Immature natural killer cell (primary cell): ENCODE results near the gene SKA1. TPM values are rescaled to one million over a fixed set of nuclear protein-coding genes. Genes with fewer than 3 reads are reported as not detected.
A peak's percentile ranks its signal among the peaks of the same experiment; 100 is the strongest.

Experiments
- DNase-seq, 3 donors: peaks; one replicate each; pipeline ENCODE4 v3.0.0; 2022; ENCODE audit warnings: mixed read lengths in 1 of 3
- H3K27ac Mint-ChIP-seq, 6 donors: one replicate each; pipeline ENCODE4 v1.8.0; 2020; ENCODE audit warnings: mixed read lengths in 6 of 6, mild to moderate bottlenecking in 5 of 6, inconsistent platforms in 4 of 6, moderate library complexity in 3 of 6
- H3K27me3 Mint-ChIP-seq, 3 donors: one replicate each; pipeline ENCODE4 v1.8.0; 2020 to 2021; ENCODE audit warnings: low read depth in 3 of 3, mild to moderate bottlenecking in 3 of 3, mixed read lengths in 3 of 3, moderate library complexity in 3 of 3, inconsistent platforms in 1 of 3
- H3K36me3 Mint-ChIP-seq, 3 donors: one replicate each; pipeline ENCODE4 v1.8.0; 2020; ENCODE audit warnings: mixed read lengths in 3 of 3, inconsistent platforms in 2 of 3, mild to moderate bottlenecking in 2 of 3
- H3K4me1 Mint-ChIP-seq, 2 donors: one replicate each; pipeline ENCODE4 v1.8.0; 2020; ENCODE audit warnings: inconsistent platforms in 2 of 2, mild to moderate bottlenecking in 2 of 2, mixed read lengths in 2 of 2, moderate library complexity in 1 of 2
- H3K4me3 Mint-ChIP-seq, 5 donors: one replicate each; pipeline ENCODE4 v1.8.0; 2020; ENCODE audit warnings: mild to moderate bottlenecking in 5 of 5, mixed read lengths in 5 of 5, inconsistent platforms in 3 of 5, moderate library complexity in 3 of 5
- H3K9me3 Mint-ChIP-seq, 6 donors: one replicate each; pipeline ENCODE4 v1.8.0; 2020; ENCODE audit warnings: mild to moderate bottlenecking in 6 of 6, mixed read lengths in 6 of 6, inconsistent platforms in 4 of 6, moderate library complexity in 3 of 6
- polyA plus RNA-seq, 3 donors: library from polyadenylated mRNA; unstranded; fragments of 300-500 nt; fragmentation: Illumina TruSeq; gene quantifications; one replicate each; pipeline ENCODE4 v1.2.3, GENCODE V29; 2021

Gene SKA1
- polyA plus RNA-seq, 3 donors from 2014 or later: 0.47 to 1.4 (median 1.2) TPM

- H3K27ac Mint-ChIP-seq: no peak overlapping the region
- no peak overlapping the region for H3K4me3 Mint-ChIP-seq
- peaks cover 4 to 24% (median 7%) of the 10 kb centered on the region in 3 donors for H3K27me3 Mint-ChIP-seq
- H3K9me3 Mint-ChIP-seq: peaks cover 6 to 21% (median 16%) of the 10 kb centered on the region in 6 donors
- no peak for DNase-seq
- peaks cover 5% of the 10 kb centered on the region in 2 donors for H3K4me1 Mint-ChIP-seq
- peaks cover 4 to 11% (median 6%) of the 10 kb centered on the region in 3 donors for H3K36me3 Mint-ChIP-seq
Observed at GRCh38 chr18:50369672-50370071, 5.2 kb upstream of the SKA1 start.

GRCh38 chr18:50372743-50373142, 2.1 kb upstream of the SKA1 start:
- Mint-ChIP-seq H3K36me3 (peaks cover 4 to 11% (median 6%) of the 10 kb centered on the region in 3 donors), H3K4me3 (peak overlapping the region in 2 of 5 donors; percentile 1 to 11), H3K9me3 (peaks cover 6 to 21% (median 16%) of the 10 kb centered on the region in 6 donors), H3K27me3 (peaks cover 4 to 17% (median 5%) of the 10 kb centered on the region in 3 donors), H3K4me1 (peaks cover 11 to 15% of the 10 kb centered on the region in 2 donors), H3K27ac (peak overlapping the region in 2 of 6 donors; percentile 15 to 56)
- no peak for DNase-seq

GRCh38 chr18:50373561-50374219, 1.2 kb upstream of the SKA1 start:
- peak overlapping the region in 4 of 5 donors; percentile 82 to 87 (median 86) for H3K4me3 Mint-ChIP-seq
- peaks cover 11 to 15% of the 10 kb centered on the region in 2 donors for H3K4me1 Mint-ChIP-seq
- H3K9me3 Mint-ChIP-seq: peaks cover 6 to 19% (median 15%) of the 10 kb centered on the region in 6 donors
- H3K27ac Mint-ChIP-seq: peak overlapping the region in 5 of 6 donors; percentile 90 to 95 (median 93)
- peaks cover 4 to 10% (median 5%) of the 10 kb centered on the region in 3 donors for H3K27me3 Mint-ChIP-seq
- peaks cover 4 to 11% (median 6%) of the 10 kb centered on the region in 3 donors for H3K36me3 Mint-ChIP-seq
- DNase-seq: no peak

- H3K4me3 Mint-ChIP-seq: peak overlapping the region; percentile 82 to 87 (median 86)
- H3K4me1 Mint-ChIP-seq: peaks cover 11 to 15% of the 10 kb centered on the region in 2 donors
- DNase-seq: no peak
- H3K36me3 Mint-ChIP-seq: peaks cover 4 to 11% (median 6%) of the 10 kb centered on the region in 3 donors
- H3K27me3 Mint-ChIP-seq: peaks cover 3 to 10% (median 4%) of the 10 kb centered on the region in 3 donors
- peaks cover 4 to 14% (median 11%) of the 10 kb centered on the region in 6 donors for H3K9me3 Mint-ChIP-seq
- peak overlapping the region; percentile 87 to 95 (median 92) for H3K27ac Mint-ChIP-seq
Observed at GRCh38 chr18:50374220-50374752, 560 bp upstream of the SKA1 start.

- DNase-seq: no peak
- no peak overlapping the region for H3K4me3 Mint-ChIP-seq
- H3K27ac Mint-ChIP-seq: no peak overlapping the region
- H3K4me1 Mint-ChIP-seq: peaks cover 11 to 15% of the 10 kb centered on the region in 2 donors
- no peaks in the 10 kb centered on the region for H3K9me3 Mint-ChIP-seq
- H3K27me3 Mint-ChIP-seq: peaks cover 0 to 4% (median 2%) of the 10 kb centered on the region in 3 donors
- no peaks in the 10 kb centered on the region for H3K36me3 Mint-ChIP-seq
Observed at GRCh38 chr18:50377061-50377798, 2.4 kb downstream of the SKA1 start.

- no peak overlapping the region for H3K27ac Mint-ChIP-seq
- peaks cover 0 to 2% (median 0%) of the 10 kb centered on the region in 3 donors for H3K27me3 Mint-ChIP-seq
Observed at GRCh38 chr18:50388988-50389387, 14.1 kb downstream of the SKA1 start.

GRCh38 chr18:50393802-50394201, 19.0 kb downstream of the SKA1 start:
- Mint-ChIP-seq H3K27me3 (peaks cover 2 to 6% (median 3%) of the 10 kb centered on the region in 3 donors), H3K4me3 (no peak overlapping the region), H3K27ac (no peak overlapping the region), H3K36me3 (no peaks in the 10 kb centered on the region), H3K9me3 (no peaks in the 10 kb centered on the region), H3K4me1 (no peaks in the 10 kb centered on the region)
- DNase-seq: no peak

More at GRCh38 chr18:50388988-50389387, 14.1 kb downstream of the SKA1 start:
- no peak for DNase-seq
- no peaks in the 10 kb centered on the region for H3K4me1 Mint-ChIP-seq
- H3K9me3 Mint-ChIP-seq: no peaks in the 10 kb centered on the region
- no peaks in the 10 kb centered on the region for H3K36me3 Mint-ChIP-seq
- H3K4me3 Mint-ChIP-seq: no peak overlapping the region

GRCh38 chr18:50395093-50395492, 20.2 kb downstream of the SKA1 start:
- no peak overlapping the region for H3K4me3 Mint-ChIP-seq
- H3K9me3 Mint-ChIP-seq: no peaks in the 10 kb centered on the region
- H3K27ac Mint-ChIP-seq: no peak overlapping the region
- peaks cover 2 to 6% (median 4%) of the 10 kb centered on the region in 3 donors for H3K27me3 Mint-ChIP-seq
- H3K4me1 Mint-ChIP-seq: no peaks in the 10 kb centered on the region
- no peaks in the 10 kb centered on the region for H3K36me3 Mint-ChIP-seq
- no peak for DNase-seq

- Mint-ChIP-seq H3K27me3 (peaks cover 2 to 9% (median 4%) of the 10 kb centered on the region in 3 donors), H3K27ac (no peak overlapping the region), H3K4me1 (no peaks in the 10 kb centered on the region), H3K4me3 (no peak overlapping the region), H3K36me3 (no peaks in the 10 kb centered on the region), H3K9me3 (no peaks in the 10 kb centered on the region)
- no peak for DNase-seq
Observed at GRCh38 chr18:50396005-50396660, 21.3 kb downstream of the SKA1 start.

GRCh38 chr18:50397023-50397422, 22.2 kb downstream of the SKA1 start:
- H3K9me3 Mint-ChIP-seq: no peaks in the 10 kb centered on the region
- peaks cover 4 to 10% (median 4%) of the 10 kb centered on the region in 3 donors for H3K27me3 Mint-ChIP-seq
- H3K27ac Mint-ChIP-seq: no peak overlapping the region
- no peaks in the 10 kb centered on the region for H3K36me3 Mint-ChIP-seq
- DNase-seq: no peak
- H3K4me3 Mint-ChIP-seq: no peak overlapping the region
- no peaks in the 10 kb centered on the region for H3K4me1 Mint-ChIP-seq

- H3K27ac Mint-ChIP-seq: no peak overlapping the region
Observed at GRCh38 chr18:50398099-50398498, 23.3 kb downstream of the SKA1 start.

GRCh38 chr18:50398947-50399346, 24.1 kb downstream of the SKA1 start:
- H3K36me3 Mint-ChIP-seq: no peaks in the 10 kb centered on the region
- peaks cover 9 to 18% (median 10%) of the 10 kb centered on the region in 3 donors for H3K27me3 Mint-ChIP-seq
- no peaks in the 10 kb centered on the region for H3K4me1 Mint-ChIP-seq
- no peak overlapping the region for H3K27ac Mint-ChIP-seq
- no peak overlapping the region for H3K4me3 Mint-ChIP-seq
- no peaks in the 10 kb centered on the region for H3K9me3 Mint-ChIP-seq
- no peak for DNase-seq

More at GRCh38 chr18:50398099-50398498, 23.3 kb downstream of the SKA1 start:
- peaks cover 7 to 11% (median 10%) of the 10 kb centered on the region in 3 donors for H3K27me3 Mint-ChIP-seq
- no peaks in the 10 kb centered on the region for H3K9me3 Mint-ChIP-seq
- H3K4me3 Mint-ChIP-seq: no peak overlapping the region
- no peaks in the 10 kb centered on the region for H3K4me1 Mint-ChIP-seq
- no peak for DNase-seq
- H3K36me3 Mint-ChIP-seq: no peaks in the 10 kb centered on the region

GRCh38 chr18:50399582-50399981, 24.7 kb downstream of the SKA1 start:
- H3K27me3 Mint-ChIP-seq: peaks cover 9 to 18% (median 13%) of the 10 kb centered on the region in 3 donors
- H3K4me1 Mint-ChIP-seq: no peaks in the 10 kb centered on the region
- no peak overlapping the region for H3K27ac Mint-ChIP-seq
- no peak for DNase-seq
- H3K9me3 Mint-ChIP-seq: no peaks in the 10 kb centered on the region
- H3K4me3 Mint-ChIP-seq: no peak overlapping the region
- no peaks in the 10 kb centered on the region for H3K36me3 Mint-ChIP-seq
